A549 treated with ZK216348 at 1 μM for 4 hours (cell line): ENCODE measurements around the gene CA9. TPM values are rescaled to one million over a fixed set of nuclear protein-coding genes. Genes with fewer than 3 reads are reported as not detected.

Experiments
- total RNA-seq: library from RNA; stranded (reverse); fragments of 200-300 nt; extraction: Qiagen RNA extraction; gene quantifications from 5 replicates; pipeline ENCODE4 v1.2.3, GENCODE V29; 2022; ENCODE audit warnings: low read depth

The CA9 gene
- 3.0 to 7.1 TPM (median 6.1 TPM) in 5 replicates for total RNA-seq

GRCh38 chr9:35673132-35674024 is at the start of gene CA9:
Gene CA9, plus strand, starts transcription at chr9:35673928. Its CDS starts 32 bp downstream, at chr9:35673960.

GRCh38 chr9:35650341-35651158 is 23.2 kb upstream of the CA9 start, which contains the start of gene SIT1:
Gene SIT1, minus strand, starts transcription at chr9:35650931. Its CDS starts 78 bp downstream, at chr9:35650853.

GRCh38 chr9:35657546-35658136 is 16.1 kb upstream of the CA9 start, which contains the start of gene RMRP:
Gene RMRP, minus strand, starts transcription at chr9:35658019.

GRCh38 chr9:35658137-35658967 is 15.4 kb upstream of the CA9 start, which contains the start of gene CCDC107:
Gene CCDC107, plus strand, starts transcription at chr9:35658292. Its CDS starts 88 bp downstream, at chr9:35658380.

GRCh38 chr9:35664531-35665470 is 8.9 kb upstream of the CA9 start, which contains the start of gene ARHGEF39:
Gene ARHGEF39, minus strand, starts transcription at chr9:35665195. Its CDS starts 26 bp downstream, at chr9:35665169.

GRCh38 chr9:35689542-35690293 is 16.0 kb downstream of the CA9 start, which contains the start of gene TPM2:
Gene TPM2, minus strand, starts transcription at chr9:35689925. Its CDS starts 108 bp downstream, at chr9:35689817.

Other genes starting within 250 kb of the CA9 start
- 18.2 to 39.9 TPM (median 32.4 TPM) in 5 replicates for gene RUSC2, start 183.8 kb upstream of the CA9 start, total RNA-seq
- 22.7 to 34.4 TPM (median 30.2 TPM) in 5 replicates for gene TESK1, start 68.7 kb upstream of the CA9 start, total RNA-seq
- gene CD72, start 55.5 kb upstream of the CA9 start, total RNA-seq = 0.11 to 0.41 TPM (median 0.18 TPM) in 4 of 5 replicates, not detected in the other
- gene SIT1, start 23.0 kb upstream of the CA9 start, total RNA-seq = not detected in 5 replicates
- gene RMRP, start 15.9 kb upstream of the CA9 start, total RNA-seq = 7.2 to 17.6 TPM (median 8.8 TPM) in 3 of 5 replicates, not detected in the others
- gene CCDC107, start 15.6 kb upstream of the CA9 start, total RNA-seq = 19.3 to 29.9 TPM (median 27.5 TPM) in 5 replicates
- 14.7 to 19.5 TPM (median 18.0 TPM) in 5 replicates for gene ARHGEF39, start 8.7 kb upstream of the CA9 start, total RNA-seq
- 628 to 733 TPM (median 691 TPM) in 5 replicates for gene TPM2, start 16.0 kb downstream of the CA9 start, total RNA-seq
- gene TLN1, start 58.3 kb downstream of the CA9 start, total RNA-seq = 89.5 to 138 TPM (median 130 TPM) in 5 replicates
- gene CREB3, start 58.7 kb downstream of the CA9 start, total RNA-seq = 55.1 to 65.3 TPM (median 58.7 TPM) in 5 replicates
- 22.0 to 42.9 TPM (median 33.7 TPM) in 5 replicates for gene GBA2, start 75.3 kb downstream of the CA9 start, total RNA-seq
- 11.3 to 19.1 TPM (median 16.9 TPM) in 5 replicates for gene RGP1, start 75.4 kb downstream of the CA9 start, total RNA-seq
- gene MSMP, start 80.3 kb downstream of the CA9 start, total RNA-seq = 0.62 TPM in 1 of 5 replicates, not detected in the others
- 3.2 to 7.5 TPM (median 6.1 TPM) in 5 replicates for gene NPR2, start 117.7 kb downstream of the CA9 start, total RNA-seq
- 0.32 to 0.72 TPM (median 0.56 TPM) in 4 of 5 replicates, not detected in the other for gene SPAG8, start 138.3 kb downstream of the CA9 start, total RNA-seq
- gene HINT2, start 141.1 kb downstream of the CA9 start, total RNA-seq = 58.4 to 99.6 TPM (median 93.8 TPM) in 5 replicates
- gene FAM221B, start 154.8 kb downstream of the CA9 start, total RNA-seq = not detected in 5 replicates
- 1.8 to 4.3 TPM (median 3.1 TPM) in 5 replicates for gene TMEM8B, start 155.3 kb downstream of the CA9 start, total RNA-seq
- not detected in 5 replicates for gene OR13J1, start 196.5 kb downstream of the CA9 start, total RNA-seq
- 0.18 to 0.61 TPM (median 0.26 TPM) in 4 of 5 replicates, not detected in the other for gene HRCT1, start 232.3 kb downstream of the CA9 start, total RNA-seq
- gene SPAAR, start 235.6 kb downstream of the CA9 start, total RNA-seq = 0.15 to 0.16 TPM in 2 of 5 replicates, not detected in the others